Activated gamma-delta T cell treated with anti-CD3 and anti-CD28 coated beads, Interleukin-2, amount 50 U/mL, for 16 hours (primary cell): Measurements from ENCODE around the gene OLFML2A.
"Not testable (repeated sequence)": the region's sequence is repeated elsewhere in the genome, so short reads cannot be mapped to it uniquely, and the experiment has no call there.

Experiments used
- DNase-seq: peaks from one replicate; pipeline ENCODE4 v3.0.0-alpha.2; 2020; ENCODE audit warnings: low read depth

Gene OLFML2A

DNA sequence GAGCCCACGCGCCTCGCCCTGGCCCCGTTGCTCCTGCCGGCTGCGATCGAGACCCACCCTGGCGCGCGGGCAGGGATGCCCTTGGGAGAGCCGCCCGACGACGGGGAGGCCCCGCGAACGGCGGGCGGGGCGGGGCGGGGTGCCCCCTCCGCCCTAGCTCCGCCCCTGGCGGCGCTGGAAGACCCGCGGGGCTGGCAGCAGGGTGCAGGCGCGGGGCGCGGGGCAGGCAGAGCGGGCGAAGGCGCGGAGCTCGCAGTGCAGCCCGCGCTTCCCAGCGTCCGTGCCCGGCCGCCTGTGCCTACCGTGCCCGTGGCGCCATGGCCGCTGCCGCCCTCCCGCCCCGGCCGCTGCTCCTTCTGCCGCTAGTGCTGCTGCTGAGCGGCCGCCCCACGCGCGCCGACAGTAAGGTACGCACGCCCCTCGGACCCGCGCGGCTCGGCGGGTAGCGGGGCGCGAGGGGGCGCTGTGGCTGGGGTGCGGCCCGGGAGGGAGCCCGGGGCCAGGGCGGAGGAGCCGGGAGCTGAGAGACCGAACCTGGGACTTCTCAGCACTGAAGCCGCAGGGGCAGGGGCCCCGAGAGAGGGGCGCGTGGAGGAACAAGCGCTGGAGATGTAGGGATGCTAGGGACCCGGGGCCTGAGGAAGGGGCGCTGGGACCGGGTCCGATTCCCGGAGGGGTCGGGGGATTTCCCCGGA, at the start of gene OLFML2A:
OLFML2A (plus strand) TSS at position 180 of the 695 bp plus-strand sequence; CDS start at position 318, 138 bp downstream.
- DNase-seq = no peak

- DNase-seq = no peak
Observed at GRCh38 chr9:124730772-124731171, 46.2 kb upstream of the OLFML2A start.

DNA sequence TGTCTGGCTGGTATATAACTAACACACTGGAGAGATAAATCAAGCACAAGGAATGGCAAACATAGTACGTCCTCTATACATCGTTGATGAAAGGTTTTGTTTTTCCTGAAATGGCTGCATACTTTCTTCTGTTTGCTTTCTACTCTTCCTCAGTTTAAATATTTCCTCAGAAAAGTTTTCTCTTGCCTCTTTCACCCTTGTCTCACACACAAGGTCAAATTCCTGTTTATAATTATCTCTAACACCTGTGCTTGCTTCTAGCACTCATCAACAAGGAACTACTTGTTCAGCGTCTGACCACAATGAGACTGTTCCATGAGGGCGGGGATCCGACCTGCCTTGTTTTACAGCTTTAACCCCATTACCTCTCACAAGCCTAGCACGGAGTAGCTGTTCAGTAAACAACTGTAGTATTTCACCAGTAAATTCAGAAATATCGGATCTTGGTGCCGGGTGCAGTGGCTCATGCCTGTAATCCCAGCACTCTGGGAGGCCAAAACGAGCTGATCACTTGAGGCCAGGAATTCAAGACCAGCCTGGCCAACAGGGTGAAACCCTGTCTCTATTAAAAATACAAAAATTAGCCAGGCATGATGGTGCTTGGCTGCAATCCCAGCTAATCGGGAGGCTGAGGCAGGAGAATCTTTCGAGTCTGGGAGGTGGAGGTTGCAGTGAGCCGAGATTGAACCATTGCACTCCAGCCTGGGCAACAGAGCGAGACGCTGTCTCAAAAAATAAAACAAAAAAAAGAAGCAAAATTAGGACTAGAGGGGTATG, 42.8 kb upstream of the OLFML2A start:
- no peak for DNase-seq

DNA sequence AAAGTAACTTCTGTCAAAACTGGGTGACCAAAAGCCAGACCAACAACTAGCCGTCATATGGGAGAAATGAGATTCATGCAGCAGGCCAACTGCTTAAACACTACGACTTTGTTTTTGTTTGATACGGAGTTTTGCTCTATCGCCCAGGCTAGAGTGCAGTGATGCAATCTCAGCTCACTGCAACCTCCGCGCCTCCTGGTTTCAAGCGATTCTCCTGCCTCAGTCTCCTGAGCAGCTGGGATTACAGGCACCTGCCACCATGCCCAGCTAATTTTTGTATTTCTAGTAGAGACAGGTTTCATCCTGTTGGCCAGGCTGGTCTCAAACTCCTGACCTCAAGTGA, 42.2 kb upstream of the OLFML2A start:
- DNase-seq = not testable (repeated sequence)

DNA sequence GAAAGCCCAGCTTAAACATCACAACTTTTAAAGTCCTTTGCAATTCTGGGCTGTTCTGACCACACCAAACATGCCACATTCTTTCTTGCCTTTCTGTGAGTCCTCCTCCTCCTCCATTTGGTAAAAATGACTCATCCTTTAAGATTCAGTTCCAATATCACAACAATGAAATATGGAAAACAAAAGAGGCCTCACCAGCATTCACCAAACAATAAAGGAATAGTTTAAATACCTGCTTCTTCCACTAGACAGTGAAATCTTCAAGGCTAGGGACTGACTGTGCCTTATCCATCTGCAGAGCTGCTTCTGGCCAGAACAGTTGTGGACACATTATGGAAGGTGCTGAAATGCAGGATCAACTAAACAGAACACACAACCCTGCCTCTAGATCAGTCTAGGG, 41.8 kb upstream of the OLFML2A start:
- no peak for DNase-seq

DNA sequence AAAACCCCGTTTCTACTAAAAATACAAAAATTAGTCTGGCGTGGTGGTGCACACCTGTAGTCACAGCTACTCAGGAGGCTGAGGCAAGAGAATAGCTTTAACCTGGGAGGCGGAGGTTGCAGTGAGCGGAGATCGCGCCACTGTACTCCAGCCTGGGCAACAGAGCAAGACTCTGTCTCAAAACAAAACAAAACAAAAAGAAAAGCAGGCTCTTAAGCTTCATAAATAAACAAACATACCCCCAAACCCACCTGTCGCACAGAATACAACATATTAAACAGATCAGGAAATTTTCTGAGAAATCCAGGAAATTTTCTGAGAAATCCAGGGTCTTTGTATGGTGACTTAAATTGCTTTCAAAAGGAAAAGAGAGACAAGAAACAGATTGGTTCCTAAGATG, 38.9 kb upstream of the OLFML2A start:
- not testable (repeated sequence) for DNase-seq

GRCh38 chr9:124739360-124739759, 37.6 kb upstream of the OLFML2A start:
- DNase-seq = no peak

DNA sequence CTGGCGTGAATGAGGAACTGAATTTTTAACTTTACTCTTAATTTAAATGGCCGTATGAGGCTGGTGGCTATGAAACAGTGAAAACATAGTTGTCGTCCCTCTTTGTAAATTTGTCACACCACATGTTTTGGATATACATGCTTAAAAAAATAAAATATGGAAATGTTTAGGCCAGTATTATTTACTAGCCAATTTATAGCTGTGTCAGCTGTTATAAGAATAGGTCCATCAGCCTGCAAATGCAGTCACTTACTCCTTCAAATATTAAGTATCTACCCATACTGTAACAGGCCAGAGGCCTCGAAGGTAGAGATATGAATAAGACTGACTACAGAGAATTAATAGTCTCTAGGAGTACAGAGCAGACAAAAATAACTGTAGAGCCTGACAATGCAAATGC, 35.8 kb upstream of the OLFML2A start:
- DNase-seq = no peak

GRCh38 chr9:124741662-124742061, 35.3 kb upstream of the OLFML2A start:
- DNase-seq = no peak

DNA sequence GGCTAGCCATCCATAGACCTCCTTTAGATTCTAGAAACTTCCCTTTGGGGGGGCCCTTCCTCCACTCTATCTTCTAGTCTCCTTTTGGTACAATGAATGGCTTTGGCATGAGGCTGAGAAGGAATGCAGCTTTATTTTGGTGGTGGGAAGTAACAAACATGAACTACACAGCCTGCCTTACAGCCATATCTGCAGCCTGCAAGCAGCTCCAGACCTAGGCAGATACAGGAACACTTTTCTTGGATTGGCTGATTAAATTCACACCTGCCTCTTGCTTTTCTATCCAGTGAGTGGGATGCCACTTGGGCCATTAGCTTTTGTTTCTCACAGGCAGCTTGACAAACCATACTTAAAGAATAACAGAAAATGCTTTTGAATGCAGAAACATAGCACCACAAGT, 34.0 kb upstream of the OLFML2A start:
- DNase-seq = no peak

DNA sequence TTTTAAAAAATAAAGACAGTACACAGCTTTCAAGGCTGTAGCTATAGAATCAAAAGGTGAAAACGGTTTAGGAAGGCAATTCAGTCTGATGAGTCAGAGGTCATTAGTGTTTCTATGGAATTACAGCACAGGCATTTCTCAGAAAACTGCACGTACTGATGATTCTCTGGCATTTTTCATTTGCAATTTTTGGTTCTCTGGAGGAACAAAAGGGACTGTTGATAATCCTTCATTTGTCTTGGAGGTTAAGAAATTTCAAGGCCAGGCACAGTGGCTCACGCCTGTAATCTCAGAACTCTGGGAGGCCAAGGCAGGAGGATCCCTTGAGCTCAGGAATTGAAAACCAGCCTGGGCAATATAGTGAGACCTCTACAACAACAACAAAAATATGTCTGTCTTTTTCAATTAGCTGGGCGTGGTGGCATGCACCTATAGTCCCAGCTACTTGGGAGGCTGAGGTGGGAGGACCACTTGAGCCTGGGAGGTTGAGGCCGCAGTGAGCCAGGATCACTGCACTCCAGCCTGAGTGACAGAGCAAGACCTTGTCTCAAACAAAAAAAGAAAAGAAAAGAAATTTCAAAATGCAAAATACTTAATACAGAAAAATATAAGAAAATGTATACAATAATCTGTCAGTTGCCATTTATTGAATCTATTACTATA, 33.1 kb upstream of the OLFML2A start:
- DNase-seq = no peak

GRCh38 chr9:124747065-124747464, 29.9 kb upstream of the OLFML2A start:
- no peak for DNase-seq

DNA sequence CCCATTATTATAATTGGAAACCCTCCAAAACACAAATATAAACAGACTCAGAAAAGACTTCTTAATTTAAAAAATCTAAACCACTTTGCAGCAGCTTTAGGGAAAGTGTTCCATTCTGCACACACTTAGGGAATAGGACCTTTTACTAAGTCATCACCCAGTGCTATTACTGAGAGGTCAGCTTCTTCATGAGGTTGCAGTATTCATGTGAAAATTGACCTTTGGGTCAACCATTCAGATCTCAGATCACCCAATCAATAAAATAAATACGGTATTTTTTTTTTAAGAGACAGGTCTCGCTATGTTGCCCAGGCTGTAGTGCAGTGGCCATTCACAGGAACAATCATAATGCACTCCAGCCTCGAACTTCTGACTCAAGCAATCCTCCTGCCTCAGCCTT, 27.6 kb upstream of the OLFML2A start:
- no peak for DNase-seq

GRCh38 chr9:124749781-124750180, 27.2 kb upstream of the OLFML2A start:
- DNase-seq = no peak

DNA sequence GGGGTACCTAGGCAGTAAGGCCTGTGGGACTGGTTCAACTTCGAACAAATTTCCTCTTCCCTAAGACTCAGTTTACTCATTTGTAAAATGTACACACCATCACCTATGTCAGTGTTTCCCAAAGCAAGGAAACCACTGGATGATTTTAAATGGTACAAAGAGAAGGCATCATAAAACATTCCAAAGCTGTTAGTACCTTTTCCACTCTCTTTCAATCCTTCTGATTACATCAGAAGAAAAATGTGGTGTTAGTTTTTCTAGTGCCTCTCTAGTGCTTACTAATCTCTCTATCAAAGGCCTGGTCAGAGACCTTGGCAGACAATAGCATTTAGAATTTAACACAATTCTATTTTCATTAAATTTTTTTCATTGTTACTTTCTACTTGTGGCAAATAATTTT, 24.0 kb upstream of the OLFML2A start:
- DNase-seq = no peak

GRCh38 chr9:124754289-124754688, 22.6 kb upstream of the OLFML2A start:
- no peak for DNase-seq

DNA sequence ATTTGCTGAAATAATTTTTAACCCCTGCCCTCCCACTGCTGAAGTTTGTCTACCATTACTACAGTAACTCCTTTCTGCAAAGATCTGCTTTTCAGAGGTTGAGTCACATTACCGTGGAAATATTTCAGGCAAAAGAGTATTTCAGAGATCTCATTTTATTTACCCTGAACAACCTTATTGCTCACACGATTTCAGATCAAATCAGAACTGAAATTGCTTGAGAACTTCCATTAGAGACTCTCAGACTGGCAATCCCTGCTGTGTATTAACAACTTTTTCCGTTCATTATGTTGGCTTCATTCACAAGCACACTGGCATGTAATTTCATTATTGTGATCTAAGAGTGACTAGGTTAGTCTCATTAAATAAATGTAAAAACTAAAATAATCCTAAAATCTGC, 21.9 kb upstream of the OLFML2A start:
- no peak for DNase-seq

- DNase-seq = no peak
Observed at GRCh38 chr9:124756011-124756410, 20.9 kb upstream of the OLFML2A start.

GRCh38 chr9:124757616-124758015, 19.3 kb upstream of the OLFML2A start:
- DNase-seq = no peak

- DNase-seq = no peak
Observed at GRCh38 chr9:124758061-124758460, 18.9 kb upstream of the OLFML2A start.

GRCh38 chr9:124758691-124759090, 18.2 kb upstream of the OLFML2A start:
- DNase-seq = no peak

- DNase-seq = no peak
Observed at GRCh38 chr9:124759327-124759726, 17.6 kb upstream of the OLFML2A start.

DNA sequence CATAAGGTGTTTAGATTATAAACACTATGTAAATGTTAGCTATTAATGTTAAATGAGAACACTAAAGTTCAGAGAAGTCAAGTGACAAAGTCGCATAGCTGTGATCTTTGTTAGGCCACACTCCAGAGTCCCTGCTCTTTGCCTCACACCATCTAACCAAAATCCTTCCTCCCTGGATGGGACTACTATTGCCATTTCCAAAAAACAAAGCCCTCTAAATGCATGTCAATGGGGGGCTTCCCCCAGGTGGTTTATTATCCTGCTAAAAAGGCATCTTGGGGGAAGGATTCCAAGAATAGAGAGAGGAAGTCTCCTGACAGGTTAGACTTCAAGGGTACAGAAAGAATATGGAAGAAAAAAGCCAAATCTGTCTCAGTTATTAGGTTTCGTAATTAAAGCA, 16.2 kb upstream of the OLFML2A start:
- no peak for DNase-seq
